ENCODE results near the gene USP8.

The USP8 gene

DNA sequence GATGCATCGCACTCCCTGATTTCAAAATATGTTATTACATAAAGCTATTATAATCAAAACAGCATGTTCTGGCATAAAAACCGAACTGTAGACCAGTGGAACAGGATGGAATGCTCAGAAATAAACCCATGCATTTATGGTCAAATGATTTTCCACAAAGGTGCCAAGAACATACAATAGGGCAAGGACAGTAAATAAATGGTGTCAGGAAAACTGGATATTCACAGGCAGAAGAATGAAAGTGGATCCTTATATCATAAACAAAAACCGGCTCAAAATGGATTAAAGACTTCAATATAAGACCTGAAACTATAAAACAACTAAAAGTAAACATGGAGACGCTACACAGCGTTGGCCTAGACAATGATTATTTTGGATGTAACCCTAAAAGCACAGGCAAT, 99.6 kb downstream of the USP8 start:
- H4K8ac ChIP-seq (ENCODE audit: low read depth, low read length): no peak overlapping the region
- no peak overlapping the region for H2BK120ac ChIP-seq (ENCODE audit: insufficient read depth, low read length, poor library complexity)
- H2BK12ac ChIP-seq (ENCODE audit: low read length): no peak overlapping the region
- H3K79me2 ChIP-seq (ENCODE audit: control insufficient read depth, insufficient read depth, low read length, poor library complexity): no peaks in the 10 kb centered on the region
- H3K9me3 ChIP-seq (ENCODE audit: insufficient read depth, low read depth, low read length): no peaks in the 10 kb centered on the region
- H3K4me1 ChIP-seq (ENCODE audit: control insufficient read depth in 1 of 2, insufficient read depth in 2 of 2, low read length in 2 of 2): no peaks in the 10 kb centered on the region
- H3K79me1 ChIP-seq (ENCODE audit: low read length): no peaks in the 10 kb centered on the region
- H2AFZ ChIP-seq (ENCODE audit: insufficient read depth, low read length, poor library complexity): no peak overlapping the region
- H3K27ac ChIP-seq (ENCODE audit: low read depth, low read length): no peak overlapping the region
- H4K12ac ChIP-seq (ENCODE audit: low read depth, low read length): no peak overlapping the region
- no peak overlapping the region for H3K23ac ChIP-seq (ENCODE audit: low read length)
- no peak overlapping the region for H3K18ac ChIP-seq (ENCODE audit: low read length)
- no peak for DNase-seq
- no peak overlapping the region for H4K91ac ChIP-seq (ENCODE audit: low read depth, low read length)
- WGBS (ENCODE audit: extremely low coverage, insufficient coverage, insufficient read length): no CpG with 5 or more reads among the region's 5 CpGs
- no peak overlapping the region for H2AK5ac ChIP-seq (ENCODE audit: low read length)
- H3K27me3 ChIP-seq (ENCODE audit: insufficient read depth, low read length): no peaks in the 10 kb centered on the region
- no peak overlapping the region for H2BK5ac ChIP-seq (ENCODE audit: low read depth, low read length, poor library complexity)
- H3K14ac ChIP-seq (ENCODE audit: low read length): no peak overlapping the region
- H3K4me2 ChIP-seq (ENCODE audit: low read length): no peak overlapping the region
- H3K4ac ChIP-seq (ENCODE audit: low read depth, low read length): no peak overlapping the region
- H3K4me3 ChIP-seq (ENCODE audit: low read depth, low read length): no peak overlapping the region
- H3K36me3 ChIP-seq (ENCODE audit: control insufficient read depth in 1 of 2, insufficient read depth in 2 of 2, low read length in 2 of 2): no peaks in the 10 kb centered on the region
- no peak overlapping the region for H3K9ac ChIP-seq (ENCODE audit: low read length)

DNA sequence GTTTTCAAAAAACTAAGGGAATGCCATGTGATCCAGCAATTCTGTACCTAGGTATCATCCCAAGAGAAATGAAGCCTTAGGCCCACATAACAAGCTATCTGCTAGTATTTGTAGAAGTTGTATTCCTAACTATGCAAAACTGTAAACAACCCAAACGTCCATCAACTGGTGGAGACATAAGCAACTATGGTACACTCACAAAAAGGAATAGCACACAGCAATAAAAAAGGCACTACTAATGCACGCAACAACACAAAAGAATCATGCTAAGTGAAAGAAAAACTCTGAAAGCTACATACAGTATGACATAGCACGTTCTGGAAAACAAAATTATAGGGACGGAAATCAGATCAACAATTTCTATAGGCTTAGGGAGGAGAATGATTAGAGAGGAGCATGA, 107.0 kb downstream of the USP8 start:
- Histone ChIP-seq H3K4me1 (ENCODE audit: control insufficient read depth in 1 of 2, insufficient read depth in 2 of 2, low read length in 2 of 2) (peaks cover 0 to 4% of the 10 kb centered on the region in 2 experiments), H3K79me1 (ENCODE audit: low read length) (no peaks in the 10 kb centered on the region), H3K4ac (ENCODE audit: low read depth, low read length) (no peak overlapping the region), H3K36me3 (ENCODE audit: control insufficient read depth in 1 of 2, insufficient read depth in 2 of 2, low read length in 2 of 2) (no peaks in the 10 kb centered on the region), H2BK12ac (ENCODE audit: low read length) (no peak overlapping the region), H2BK120ac (ENCODE audit: insufficient read depth, low read length, poor library complexity) (no peak overlapping the region), H3K27ac (ENCODE audit: low read depth, low read length) (no peak overlapping the region), H3K4me3 (ENCODE audit: low read depth, low read length) (no peak overlapping the region), H3K23ac (ENCODE audit: low read length) (no peak overlapping the region), H3K9me3 (ENCODE audit: insufficient read depth, low read depth, low read length) (no peaks in the 10 kb centered on the region), H4K12ac (ENCODE audit: low read depth, low read length) (no peak overlapping the region), H3K9ac (ENCODE audit: low read length) (no peak overlapping the region), H3K14ac (ENCODE audit: low read length) (no peak overlapping the region), H3K27me3 (ENCODE audit: insufficient read depth, low read length) (no peaks in the 10 kb centered on the region), H3K18ac (ENCODE audit: low read length) (no peak overlapping the region), H2AFZ (ENCODE audit: insufficient read depth, low read length, poor library complexity) (no peak overlapping the region), H3K79me2 (ENCODE audit: control insufficient read depth, insufficient read depth, low read length, poor library complexity) (no peaks in the 10 kb centered on the region), H4K91ac (ENCODE audit: low read depth, low read length) (no peak overlapping the region), H2AK5ac (ENCODE audit: low read length) (no peak overlapping the region), H2BK5ac (ENCODE audit: low read depth, low read length, poor library complexity) (no peak overlapping the region), H4K8ac (ENCODE audit: low read depth, low read length) (no peak overlapping the region), H3K4me2 (ENCODE audit: low read length) (no peak overlapping the region)
- no CpG with 5 or more reads among the region's 4 CpGs for WGBS (ENCODE audit: extremely low coverage, insufficient coverage, insufficient read length)
- no peak for DNase-seq

DNA sequence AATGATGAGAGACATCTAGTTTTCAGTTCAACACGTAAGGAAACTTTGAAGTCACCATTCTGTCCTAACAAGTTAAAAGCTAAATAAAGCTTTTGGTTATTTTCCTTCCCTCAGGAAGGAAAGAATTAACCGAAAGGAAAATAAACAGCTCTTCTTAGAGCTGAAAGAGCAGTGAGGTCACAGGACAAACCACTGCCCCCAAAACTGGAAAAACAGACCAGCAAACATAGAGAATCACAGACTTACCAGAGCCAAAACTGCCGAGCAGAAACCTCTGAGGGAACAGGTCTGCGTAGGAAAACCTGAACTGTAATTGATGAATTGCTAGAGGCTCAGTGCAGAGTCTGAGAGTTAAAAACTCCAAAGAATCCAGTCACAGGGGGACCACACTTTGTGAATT, 107.6 kb downstream of the USP8 start:
- H3K79me1 ChIP-seq (ENCODE audit: low read length): no peaks in the 10 kb centered on the region
- H3K27me3 ChIP-seq (ENCODE audit: insufficient read depth, low read length): no peaks in the 10 kb centered on the region
- H3K4ac ChIP-seq (ENCODE audit: low read depth, low read length): no peak overlapping the region

DNA sequence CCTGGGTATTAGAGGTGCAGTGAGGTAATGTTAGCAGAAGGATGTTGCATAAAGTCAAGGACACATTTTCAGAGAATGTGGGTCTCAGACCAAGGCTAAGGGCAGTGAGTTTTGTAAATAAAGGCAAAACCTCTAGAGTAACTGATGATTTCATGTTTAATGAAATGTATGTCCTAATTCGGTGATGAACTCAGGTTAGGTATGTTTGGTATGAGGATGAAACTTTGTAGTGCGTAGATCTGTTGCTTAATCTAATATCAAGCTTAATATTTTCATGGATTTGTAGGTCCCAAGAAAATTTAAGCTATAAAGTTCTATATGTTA, 118.6 kb downstream of the USP8 start:
- Histone ChIP-seq H4K12ac (ENCODE audit: low read depth, low read length) (no peak overlapping the region), H3K23ac (ENCODE audit: low read length) (no peak overlapping the region), H3K79me2 (ENCODE audit: control insufficient read depth, insufficient read depth, low read length, poor library complexity) (no peaks in the 10 kb centered on the region), H2BK12ac (ENCODE audit: low read length) (no peak overlapping the region), H3K4ac (ENCODE audit: low read depth, low read length) (no peak overlapping the region), H2BK120ac (ENCODE audit: insufficient read depth, low read length, poor library complexity) (no peak overlapping the region), H4K91ac (ENCODE audit: low read depth, low read length) (no peak overlapping the region), H3K14ac (ENCODE audit: low read length) (no peak overlapping the region), H3K79me1 (ENCODE audit: low read length) (no peaks in the 10 kb centered on the region), H3K9ac (ENCODE audit: low read length) (no peak overlapping the region), H4K8ac (ENCODE audit: low read depth, low read length) (no peak overlapping the region), H3K4me3 (ENCODE audit: low read depth, low read length) (no peak overlapping the region), H3K27ac (ENCODE audit: low read depth, low read length) (no peak overlapping the region), H3K36me3 (ENCODE audit: control insufficient read depth in 1 of 2, insufficient read depth in 2 of 2, low read length in 2 of 2) (no peaks in the 10 kb centered on the region), H3K9me3 (ENCODE audit: insufficient read depth, low read depth, low read length) (no peaks in the 10 kb centered on the region), H2AFZ (ENCODE audit: insufficient read depth, low read length, poor library complexity) (no peak overlapping the region), H2BK5ac (ENCODE audit: low read depth, low read length, poor library complexity) (no peak overlapping the region), H2AK5ac (ENCODE audit: low read length) (no peak overlapping the region), H3K4me2 (ENCODE audit: low read length) (no peak overlapping the region), H3K4me1 (ENCODE audit: control insufficient read depth in 1 of 2, insufficient read depth in 2 of 2, low read length in 2 of 2) (no peaks in the 10 kb centered on the region), H3K18ac (ENCODE audit: low read length) (no peak overlapping the region), H3K27me3 (ENCODE audit: insufficient read depth, low read length) (no peaks in the 10 kb centered on the region)
- no CpG with 5 or more reads among the region's 2 CpGs for WGBS (ENCODE audit: extremely low coverage, insufficient coverage, insufficient read length)
- peak in 1 of 2 donors; percentile 21 for DNase-seq

More for the DNA sequence above, 107.6 kb downstream of the USP8 start:
- Histone ChIP-seq H2AFZ (ENCODE audit: insufficient read depth, low read length, poor library complexity) (no peak overlapping the region), H3K79me2 (ENCODE audit: control insufficient read depth, insufficient read depth, low read length, poor library complexity) (no peaks in the 10 kb centered on the region), H3K9ac (ENCODE audit: low read length) (no peak overlapping the region), H2AK5ac (ENCODE audit: low read length) (no peak overlapping the region), H3K36me3 (ENCODE audit: control insufficient read depth in 1 of 2, insufficient read depth in 2 of 2, low read length in 2 of 2) (no peaks in the 10 kb centered on the region), H2BK12ac (ENCODE audit: low read length) (no peak overlapping the region), H3K14ac (ENCODE audit: low read length) (no peak overlapping the region), H4K12ac (ENCODE audit: low read depth, low read length) (no peak overlapping the region), H3K4me1 (ENCODE audit: control insufficient read depth in 1 of 2, insufficient read depth in 2 of 2, low read length in 2 of 2) (peaks cover 0 to 4% of the 10 kb centered on the region in 2 experiments), H4K8ac (ENCODE audit: low read depth, low read length) (no peak overlapping the region), H3K18ac (ENCODE audit: low read length) (no peak overlapping the region), H3K4me3 (ENCODE audit: low read depth, low read length) (no peak overlapping the region), H4K91ac (ENCODE audit: low read depth, low read length) (no peak overlapping the region), H2BK120ac (ENCODE audit: insufficient read depth, low read length, poor library complexity) (no peak overlapping the region), H3K23ac (ENCODE audit: low read length) (no peak overlapping the region), H3K4me2 (ENCODE audit: low read length) (no peak overlapping the region), H2BK5ac (ENCODE audit: low read depth, low read length, poor library complexity) (no peak overlapping the region), H3K9me3 (ENCODE audit: insufficient read depth, low read depth, low read length) (no peaks in the 10 kb centered on the region), H3K27ac (ENCODE audit: low read depth, low read length) (no peak overlapping the region)
- no CpG with 5 or more reads among the region's 4 CpGs for WGBS (ENCODE audit: extremely low coverage, insufficient coverage, insufficient read length)
- no peak for DNase-seq
